ENCODE data around the gene ERMP1. TPM values are rescaled to one million over a fixed set of nuclear protein-coding genes. Genes with fewer than 3 reads are reported as not detected.

The ERMP1 gene
- total RNA-seq, 1 donor from 2014 or later = 57.7 TPM

- Mint-ChIP-seq H3K4me1 (ENCODE audit: unreplicated experiment) (peaks cover 41% of the 10 kb centered on the region), H3K27ac (peak overlapping the region; percentile 79), H3K27me3 (no peaks in the 10 kb centered on the region), H3K36me3 (peaks cover 7% of the 10 kb centered on the region), H3K9me3 (no peaks in the 10 kb centered on the region), H3K4me3 (peak overlapping the region; percentile 46)
- TF ChIP-seq, protein P1, sequence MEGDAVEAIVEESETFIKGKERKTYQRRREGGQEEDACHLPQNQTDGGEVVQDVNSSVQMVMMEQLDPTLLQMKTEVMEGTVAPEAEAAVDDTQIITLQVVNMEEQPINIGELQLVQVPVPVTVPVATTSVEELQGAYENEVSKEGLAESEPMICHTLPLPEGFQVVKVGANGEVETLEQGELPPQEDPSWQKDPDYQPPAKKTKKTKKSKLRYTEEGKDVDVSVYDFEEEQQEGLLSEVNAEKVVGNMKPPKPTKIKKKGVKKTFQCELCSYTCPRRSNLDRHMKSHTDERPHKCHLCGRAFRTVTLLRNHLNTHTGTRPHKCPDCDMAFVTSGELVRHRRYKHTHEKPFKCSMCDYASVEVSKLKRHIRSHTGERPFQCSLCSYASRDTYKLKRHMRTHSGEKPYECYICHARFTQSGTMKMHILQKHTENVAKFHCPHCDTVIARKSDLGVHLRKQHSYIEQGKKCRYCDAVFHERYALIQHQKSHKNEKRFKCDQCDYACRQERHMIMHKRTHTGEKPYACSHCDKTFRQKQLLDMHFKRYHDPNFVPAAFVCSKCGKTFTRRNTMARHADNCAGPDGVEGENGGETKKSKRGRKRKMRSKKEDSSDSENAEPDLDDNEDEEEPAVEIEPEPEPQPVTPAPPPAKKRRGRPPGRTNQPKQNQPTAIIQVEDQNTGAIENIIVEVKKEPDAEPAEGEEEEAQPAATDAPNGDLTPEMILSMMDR (conservative IDR thresholded peaks at IDR 0.05) = no peak
- no peak for DNase-seq (ENCODE audit: extremely low spot score, unreplicated experiment)
These were observed 12.2 kb upstream of the ERMP1 start for GRCh38 chr9:5845157-5845531.

GRCh38 chr9:5843794-5844471 lies 11.0 kb upstream of the ERMP1 start:
- Mint-ChIP-seq H3K36me3 (peaks cover 7% of the 10 kb centered on the region), H3K27me3 (no peaks in the 10 kb centered on the region), H3K27ac (peak overlapping the region; percentile 79), H3K4me3 (peak overlapping the region; percentile 46), H3K9me3 (no peaks in the 10 kb centered on the region), H3K4me1 (ENCODE audit: unreplicated experiment) (peaks cover 44% of the 10 kb centered on the region)
- TF ChIP-seq, protein P1 (conservative IDR thresholded peaks at IDR 0.05) = no peak
- no peak for DNase-seq (ENCODE audit: extremely low spot score, unreplicated experiment)

DNA sequence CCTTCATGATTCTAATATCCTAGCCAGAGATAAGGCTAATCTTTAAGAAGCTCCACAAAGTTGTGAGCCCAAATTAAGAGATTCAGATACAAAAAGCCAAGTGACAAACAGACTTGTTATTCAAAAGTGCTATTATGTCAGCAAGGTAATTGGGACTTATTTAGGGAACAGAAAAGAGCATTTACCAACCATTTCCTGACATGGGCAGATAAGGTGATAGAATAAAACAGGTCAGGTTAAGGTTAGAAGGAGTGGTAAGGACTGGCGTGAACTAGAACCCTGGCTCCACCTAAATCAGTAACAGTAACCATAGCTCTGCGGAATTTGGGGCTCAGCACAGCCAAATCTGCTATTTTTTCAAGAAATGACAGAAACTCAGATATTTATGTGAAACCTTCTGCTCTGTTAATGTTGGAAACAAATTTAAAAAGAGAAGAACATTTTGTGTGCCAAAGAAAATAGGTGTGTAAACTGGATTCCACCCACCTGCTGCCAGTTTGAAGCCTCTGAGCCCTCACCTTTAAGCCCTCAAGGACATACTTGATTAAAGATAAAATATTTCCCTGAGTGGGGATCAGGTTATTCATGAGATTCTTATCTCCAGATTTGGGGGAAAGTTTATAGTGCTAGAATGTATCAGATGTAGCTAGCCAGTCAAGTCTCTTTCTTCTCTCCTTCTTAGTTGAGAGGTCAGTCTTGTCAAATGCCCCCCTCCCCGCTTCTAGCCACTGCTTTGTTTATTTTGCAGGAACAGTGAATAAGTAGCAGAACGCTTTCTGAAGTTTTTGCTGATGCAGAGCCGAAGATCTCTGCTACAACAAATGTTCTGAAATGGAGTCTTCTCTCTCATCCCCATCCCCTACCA lies 10.2 kb upstream of the ERMP1 start:
- Mint-ChIP-seq H3K27ac (peak overlapping the region; percentile 79), H3K4me1 (ENCODE audit: unreplicated experiment) (peaks cover 45% of the 10 kb centered on the region), H3K4me3 (peak overlapping the region; percentile 46), H3K27me3 (no peaks in the 10 kb centered on the region), H3K36me3 (peaks cover 7% of the 10 kb centered on the region), H3K9me3 (no peaks in the 10 kb centered on the region)
- TF ChIP-seq, protein P1 (conservative IDR thresholded peaks at IDR 0.05) = no peak
- no peak for DNase-seq (ENCODE audit: extremely low spot score, unreplicated experiment)

DNA sequence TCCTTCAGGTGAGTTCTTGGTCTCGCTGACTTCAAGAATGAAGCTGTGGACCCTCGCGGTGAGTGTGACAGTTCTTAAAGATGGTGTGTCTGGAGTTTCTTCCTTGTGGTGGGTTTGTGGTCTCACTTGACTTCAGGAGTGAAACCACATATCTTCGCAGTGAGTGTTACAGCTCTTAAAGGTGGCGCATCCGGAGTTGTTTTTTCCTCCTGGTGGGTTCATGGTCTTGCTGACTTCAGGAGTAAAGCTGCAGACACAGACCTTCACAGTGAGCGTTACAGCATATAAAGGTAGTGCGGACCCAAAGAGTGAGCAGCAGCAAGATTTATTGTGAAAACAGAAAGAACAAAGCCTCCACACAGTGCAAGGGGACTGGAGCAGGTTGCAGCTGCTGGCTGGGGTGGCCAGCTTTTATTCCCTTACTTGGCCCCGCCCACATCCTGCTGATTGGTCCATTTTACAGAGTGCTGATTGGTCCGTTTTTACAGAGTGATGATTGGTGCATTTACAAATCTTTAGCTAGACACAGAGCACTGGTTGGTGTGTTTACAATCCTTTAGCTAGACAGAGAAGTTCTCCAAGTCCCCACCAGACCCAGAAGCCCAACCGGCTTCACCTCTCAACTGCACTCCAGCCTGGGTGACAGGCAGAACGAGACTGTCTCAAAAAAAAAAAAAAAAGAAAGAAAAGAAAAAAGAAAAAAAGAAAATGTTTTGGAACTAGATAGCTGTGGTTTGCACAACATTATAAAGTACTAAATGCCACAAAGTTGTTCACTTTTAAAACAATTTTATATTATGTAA lies 9.1 kb upstream of the ERMP1 start:
- Mint-ChIP-seq H3K27me3 (no peaks in the 10 kb centered on the region), H3K9me3 (no peaks in the 10 kb centered on the region), H3K4me3 (no peak overlapping the region), H3K36me3 (peaks cover 7% of the 10 kb centered on the region), H3K4me1 (ENCODE audit: unreplicated experiment) (peaks cover 45% of the 10 kb centered on the region), H3K27ac (peak overlapping the region; percentile 11)
- TF ChIP-seq, protein P1 (conservative IDR thresholded peaks at IDR 0.05) = no peak
- DNase-seq (ENCODE audit: extremely low spot score, unreplicated experiment) = no peak

DNA sequence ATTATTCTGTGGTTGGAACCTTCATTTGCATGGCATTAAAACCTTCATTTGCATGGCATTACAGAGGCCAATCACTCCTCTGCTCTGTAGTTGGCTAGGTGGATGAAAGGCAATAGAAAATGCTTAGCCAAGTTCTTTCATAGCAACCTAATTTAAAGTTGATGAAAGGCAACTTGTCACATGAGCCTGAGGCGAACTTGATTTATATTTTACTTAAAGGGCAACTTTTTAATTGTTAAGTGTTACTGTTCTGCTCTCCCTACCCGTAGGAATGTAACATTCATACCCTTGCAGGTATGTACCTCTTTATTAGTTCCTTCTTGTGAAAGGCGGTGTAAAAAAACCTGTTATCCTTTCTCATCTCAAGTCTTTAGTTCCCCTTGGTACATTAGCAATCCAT lies 7.9 kb upstream of the ERMP1 start:
- Mint-ChIP-seq H3K27me3 (no peaks in the 10 kb centered on the region), H3K4me3 (no peak overlapping the region), H3K36me3 (peaks cover 4% of the 10 kb centered on the region), H3K9me3 (no peaks in the 10 kb centered on the region), H3K4me1 (ENCODE audit: unreplicated experiment) (peaks cover 37% of the 10 kb centered on the region), H3K27ac (no peak overlapping the region)
- DNase-seq (ENCODE audit: extremely low spot score, unreplicated experiment) = no peak
- TF ChIP-seq, protein P1 (conservative IDR thresholded peaks at IDR 0.05) = no peak

Data from type B pancreatic cell (in vitro differentiated cells).